Upper lobe of left lung (tissue), 6 donors: ENCODE data around the gene DRC3. TPM values are rescaled to one million over a fixed set of nuclear protein-coding genes. Genes with fewer than 3 reads are reported as not detected.

Experiments
- ATAC-seq, 2 donors: fragments of 200-7000 bp; cut with Tn5 transposase; one replicate each; pipeline ENCODE4 v1.9.1; 2022; ENCODE audit warnings: mild to moderate bottlenecking in 2 of 2, moderate library complexity in 2 of 2; ENCODE audit not compliant: low FRiP score in 2 of 2
- DNase-seq, 2 donors: peaks; one replicate each; pipeline ENCODE4 v3.0.0-alpha.2; 2019 to 2020
- H3K27ac ChIP-seq, 4 donors: fragments of 200-600 bp; sonication (generic); one replicate each; pipeline ENCODE4 v1.5.1; 2016 to 2019
- H3K27me3 ChIP-seq, 4 donors: fragments of 200-600 bp; sonication (generic); one replicate each; pipeline ENCODE4 v1.5.1; 2017 to 2019
- H3K36me3 ChIP-seq, 4 donors: fragments of 200-600 bp; sonication (generic); one replicate each; pipeline ENCODE4 v1.5.1; 2016 to 2019
- H3K4me1 ChIP-seq, 4 donors: fragments of 200-600 bp; sonication (generic); one replicate each; pipeline ENCODE4 v1.5.1; 2018 to 2019
- H3K4me3 ChIP-seq, 4 donors: fragments of 200-600 bp; sonication (generic); one replicate each; pipeline ENCODE4 v1.5.1; 2017 to 2019; ENCODE audit warnings: mild to moderate bottlenecking in 2 of 4, moderate library complexity in 1 of 4
- H3K9me3 ChIP-seq, 4 donors: fragments of 200-600 bp; sonication (generic); one replicate each; pipeline ENCODE4 v1.5.1; 2018 to 2019
- CTCF ChIP-seq, 6 experiments: fragments of 450-650 bp in 4 of 6; fragments of 200-600 bp in 2 of 6; sonication (generic) in 2 of 6; IDR thresholded peaks; one replicate each; pipeline ENCODE4 v1.5.1; 2016 to 2019; ENCODE audit warnings: antibody characterized with exemption in 6 of 6
- EP300 ChIP-seq, 4 donors: sonication (generic); formaldehyde crosslinking; IDR thresholded peaks; one replicate each; pipeline ENCODE4 v1.5.1; 2017; ENCODE audit warnings: antibody characterized with exemption in 4 of 4, control low read depth in 2 of 4
- POLR2A ChIP-seq, 4 donors: fragments of 450-650 bp; IDR thresholded peaks; one replicate each; pipeline ENCODE4 v1.5.1; 2016 to 2017; ENCODE audit warnings: antibody characterized with exemption in 4 of 4, mild to moderate bottlenecking in 2 of 4
- POLR2AphosphoS5 ChIP-seq, 2 donors: sonication (generic); formaldehyde crosslinking; IDR thresholded peaks; one replicate each; pipeline ENCODE4 v1.5.1; 2017; ENCODE audit warnings: antibody characterized with exemption in 2 of 2
- WGBS, 2 donors: methylation state at CpG; one replicate each; pipeline ENCODE4 v1.1.5; 2017 to 2018; 5-methylcytosine and 5-hydroxymethylcytosine counted together
- total RNA-seq, 6 donors: library from RNA; depleted of rRNA in 4 of 6; stranded (reverse); fragments of >200 nt in 4 of 6; gene quantifications; one replicate each; pipeline versions ENCODE4 v1.1.0 to v1.2.1, GENCODE V29; 2016 to 2021
- donor health status: DM: no; HTN: no; CAD: no; lungs with moderate emphysema.
- donor health status: DM: no; HTN: yes; CAD: no; lungs with severe emphysema.

Gene DRC3
- total RNA-seq, 6 donors from 2014 or later = 1.5 to 46.2 (median 11.4) TPM

- DNase-seq = no peak
- 80 to 88% methylated on average over 7 of the region's 7 CpGs for WGBS, 2 donors
- Histone ChIP-seq H3K4me3 (no peak overlapping the region), H3K36me3 (no peaks in the 10 kb centered on the region), H3K9me3 (no peaks in the 10 kb centered on the region), H3K4me1 (no peaks in the 10 kb centered on the region), H3K27me3 (no peaks in the 10 kb centered on the region), H3K27ac (no peak overlapping the region)
- no peak for TF ChIP-seq CTCF (IDR thresholded peaks at IDR 0.05)
- no peak for TF ChIP-seq POLR2A (IDR thresholded peaks at IDR 0.05)
- no peak for TF ChIP-seq EP300 (IDR thresholded peaks at IDR 0.05)
- no peak for TF ChIP-seq POLR2AphosphoS5 (IDR thresholded peaks at IDR 0.05)
- no peak for ATAC-seq
Observed at GRCh38 chr17:17987187-17987896, 14.7 kb downstream of the DRC3 start.

- ATAC-seq (no peak), DNase-seq (no peak)
- H3K4me3 ChIP-seq = no peak overlapping the region
- H3K4me1 ChIP-seq = no peaks in the 10 kb centered on the region
- no peaks in the 10 kb centered on the region for H3K9me3 ChIP-seq
- H3K27me3 ChIP-seq = no peaks in the 10 kb centered on the region
- H3K36me3 ChIP-seq = peaks cover 0 to 2% (median 0%) of the 10 kb centered on the region in 4 donors
- H3K27ac ChIP-seq = no peak overlapping the region
- 85 to 86% methylated on average over 14 of the region's 14 CpGs for WGBS, 2 donors
- TF ChIP-seq POLR2A (IDR thresholded peaks at IDR 0.05) (no peak), POLR2AphosphoS5 (IDR thresholded peaks at IDR 0.05) (no peak), CTCF (IDR thresholded peaks at IDR 0.05) (no peak), EP300 (IDR thresholded peaks at IDR 0.05) (no peak)
Observed at GRCh38 chr17:17987901-17988300, 15.2 kb downstream of the DRC3 start.

- Histone ChIP-seq H3K4me1 (no peaks in the 10 kb centered on the region), H3K4me3 (no peak overlapping the region), H3K27ac (no peak overlapping the region), H3K36me3 (peaks cover 0 to 5% (median 0%) of the 10 kb centered on the region in 4 donors), H3K27me3 (no peaks in the 10 kb centered on the region), H3K9me3 (no peaks in the 10 kb centered on the region)
- TF ChIP-seq POLR2AphosphoS5 (IDR thresholded peaks at IDR 0.05) = no peak
- TF ChIP-seq POLR2A (IDR thresholded peaks at IDR 0.05) = no peak
- no peak for TF ChIP-seq CTCF (IDR thresholded peaks at IDR 0.05)
- no peak for TF ChIP-seq EP300 (IDR thresholded peaks at IDR 0.05)
- ATAC-seq (no peak), DNase-seq (no peak)
- WGBS, 2 donors = 89 to 96% methylated on average over 2 to 7 of the region's 7 CpGs
Observed at GRCh38 chr17:17988427-17988945, 15.8 kb downstream of the DRC3 start.

- no peak overlapping the region for H3K4me3 ChIP-seq
- no peak for ATAC-seq
- H3K36me3 ChIP-seq = peaks cover 0 to 5% (median 0%) of the 10 kb centered on the region in 4 donors
- no peak overlapping the region for H3K27ac ChIP-seq
- 89 to 91% methylated on average over 9 of the region's 9 CpGs for WGBS, 2 donors
- H3K9me3 ChIP-seq = no peaks in the 10 kb centered on the region
- no peaks in the 10 kb centered on the region for H3K27me3 ChIP-seq
- no peaks in the 10 kb centered on the region for H3K4me1 ChIP-seq
- TF ChIP-seq POLR2AphosphoS5 (IDR thresholded peaks at IDR 0.05) (no peak), POLR2A (IDR thresholded peaks at IDR 0.05) (no peak), CTCF (IDR thresholded peaks at IDR 0.05) (no peak), EP300 (IDR thresholded peaks at IDR 0.05) (no peak)
- no peak for DNase-seq
Observed at GRCh38 chr17:17989081-17989480, 16.4 kb downstream of the DRC3 start.

- 85 to 91% methylated on average over 8 to 10 of the region's 10 CpGs for WGBS, 2 donors
- Histone ChIP-seq H3K36me3 (peaks cover 0 to 5% (median 0%) of the 10 kb centered on the region in 4 donors), H3K27ac (no peak overlapping the region), H3K9me3 (no peaks in the 10 kb centered on the region), H3K27me3 (no peaks in the 10 kb centered on the region), H3K4me3 (no peak overlapping the region), H3K4me1 (no peaks in the 10 kb centered on the region)
- DNase-seq (no peak), ATAC-seq (no peak)
- TF ChIP-seq POLR2AphosphoS5 (IDR thresholded peaks at IDR 0.05) = no peak
- no peak for TF ChIP-seq POLR2A (IDR thresholded peaks at IDR 0.05)
- no peak for TF ChIP-seq CTCF (IDR thresholded peaks at IDR 0.05)
- no peak for TF ChIP-seq EP300 (IDR thresholded peaks at IDR 0.05)
Observed at GRCh38 chr17:17989618-17990017, 17.0 kb downstream of the DRC3 start.
